Activated CD4-positive, alpha-beta T cell treated with anti-CD3 and anti-CD28 coated beads, Interleukin-2, Interleukin-6, amounts not matched to agents 100 ng/mL and 50 ng/mL, durations not matched to agents 16 hours and 8 hours (primary cell): ENCODE results near the gene FSTL5.
"Not testable (repeated sequence)": the region's sequence is repeated elsewhere in the genome, so short reads cannot be mapped to it uniquely, and the experiment has no call there.

ENCODE experiments used
- DNase-seq: peaks from one replicate; pipeline ENCODE4 v3.0.0-alpha.2; 2020

Gene FSTL5

DNA sequence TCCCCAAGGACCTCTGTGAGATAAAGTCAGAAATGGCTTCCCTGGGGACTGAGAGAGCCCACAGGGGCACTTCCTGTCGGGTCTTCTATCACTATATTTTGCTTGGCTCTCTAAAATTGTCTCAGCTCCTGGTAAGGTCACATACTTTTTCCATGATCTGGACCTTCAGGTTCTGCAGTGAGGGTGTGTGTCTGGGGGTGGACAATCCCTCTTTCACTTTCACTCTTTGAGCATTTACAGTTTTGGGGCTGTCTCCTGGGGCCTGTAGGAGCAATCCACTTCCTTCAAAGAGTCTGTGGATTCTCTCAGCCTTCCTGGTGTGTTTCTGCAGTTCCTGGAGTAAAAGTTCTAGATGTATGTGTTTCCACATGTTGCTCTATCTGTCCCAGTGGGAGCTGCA lies 335.7 kb downstream of the FSTL5 start:
- DNase-seq = no peak

GRCh38 chr4:161827013-161827412 lies 336.8 kb downstream of the FSTL5 start:
- DNase-seq = no peak

GRCh38 chr4:161823450-161823849 lies 340.4 kb downstream of the FSTL5 start:
- no peak for DNase-seq

DNA sequence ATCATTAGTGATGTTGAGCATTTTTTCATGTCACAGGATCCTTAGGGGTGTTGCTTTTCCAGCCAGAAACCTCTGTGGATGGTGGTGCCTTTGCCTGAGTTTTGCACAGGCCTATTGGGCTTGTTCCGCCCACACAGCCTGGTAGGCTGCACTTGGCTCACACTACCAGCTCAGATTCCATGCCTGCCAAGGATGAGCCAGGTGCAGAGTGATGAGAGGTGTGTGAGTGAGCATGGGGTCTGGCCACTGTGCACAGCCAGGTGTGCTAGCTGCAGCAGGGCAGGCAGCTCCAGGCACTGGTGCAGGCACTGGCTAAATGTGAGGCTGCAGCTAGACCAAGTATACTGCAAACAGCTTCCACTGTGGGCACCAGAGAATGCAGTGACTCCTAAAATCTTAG lies 341.6 kb downstream of the FSTL5 start:
- DNase-seq = no peak

- DNase-seq = no peak
These were observed 345.9 kb downstream of the FSTL5 start for GRCh38 chr4:161817914-161818313.

DNA sequence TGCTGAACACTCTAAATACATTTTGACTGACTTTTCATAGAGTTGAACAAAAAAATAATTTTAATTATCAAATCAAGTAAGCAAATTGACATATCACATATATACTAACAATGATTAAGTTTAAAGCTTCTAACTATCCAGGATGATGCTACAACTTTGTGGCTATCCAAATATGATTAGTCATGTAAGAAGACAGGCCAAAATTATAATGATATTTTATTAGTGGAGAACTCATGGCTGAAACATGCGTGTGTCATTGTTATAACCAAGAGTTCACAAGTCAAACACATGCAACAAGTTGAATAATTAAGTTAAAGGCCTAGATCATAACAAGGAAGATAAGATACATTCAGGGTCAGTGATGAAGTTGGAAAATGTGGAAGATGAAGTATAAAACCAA lies 346.8 kb downstream of the FSTL5 start:
- no peak for DNase-seq

GRCh38 chr4:161815841-161816240 lies 348.0 kb downstream of the FSTL5 start:
- DNase-seq = no peak

DNA sequence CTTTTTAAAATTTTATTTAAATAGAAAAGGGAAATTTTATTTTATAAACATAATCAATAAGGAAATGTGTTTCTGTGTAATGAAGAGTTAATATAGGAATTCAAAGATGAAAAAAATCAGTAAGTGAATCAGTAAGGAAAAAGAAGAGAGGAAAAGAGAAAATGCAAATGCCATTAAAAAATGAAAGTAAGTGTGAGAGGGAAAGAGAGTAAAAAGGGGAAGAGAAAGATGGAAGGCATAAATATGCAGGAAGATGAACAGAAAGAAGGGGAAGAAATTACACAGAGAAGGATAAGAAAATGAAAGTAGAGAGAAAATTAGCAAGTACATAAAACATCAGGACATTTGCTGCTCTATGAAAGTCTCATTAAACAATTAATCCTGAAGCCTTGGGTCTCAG lies 349.9 kb downstream of the FSTL5 start:
- DNase-seq = no peak

GRCh38 chr4:161813389-161813788 lies 350.4 kb downstream of the FSTL5 start:
- no peak for DNase-seq

DNA sequence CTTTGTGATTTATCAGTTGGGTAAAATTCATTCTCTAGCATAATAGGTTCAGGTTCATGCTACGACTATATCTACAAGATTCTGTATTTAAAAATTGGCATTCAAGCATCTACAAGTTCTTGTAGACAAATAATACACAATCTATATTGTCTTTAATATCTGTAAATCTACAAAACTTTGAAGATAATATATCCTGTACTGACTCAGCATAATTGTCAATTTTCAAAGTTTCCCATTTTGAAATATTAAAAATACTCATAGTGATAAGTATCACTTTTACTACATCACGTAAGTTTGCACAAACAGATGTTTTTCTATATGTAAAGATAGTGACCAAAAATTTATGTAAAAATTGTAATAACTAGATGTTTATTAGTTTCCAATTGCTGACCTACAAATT lies 360.6 kb downstream of the FSTL5 start:
- no peak for DNase-seq

DNA sequence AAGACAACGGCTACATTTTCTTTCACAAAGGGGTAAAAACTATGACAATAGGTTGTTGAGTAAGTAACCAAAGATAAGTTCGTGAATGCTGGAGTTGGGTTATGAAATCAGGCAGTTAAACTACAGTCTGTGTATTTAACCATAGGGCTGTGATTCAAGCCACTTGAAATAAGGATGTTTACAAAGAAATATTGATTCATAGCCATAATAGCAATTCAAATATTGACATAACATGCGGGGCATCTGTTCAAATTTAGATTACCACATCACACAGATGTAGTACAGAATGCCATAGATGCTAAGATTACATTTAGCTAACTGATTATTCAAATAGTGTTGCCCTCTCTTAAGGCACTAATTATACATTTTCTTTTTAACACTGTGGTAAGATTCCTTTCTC lies 364.1 kb downstream of the FSTL5 start:
- DNase-seq = no peak

GRCh38 chr4:161792991-161793390 lies 370.8 kb downstream of the FSTL5 start:
- DNase-seq = no peak

DNA sequence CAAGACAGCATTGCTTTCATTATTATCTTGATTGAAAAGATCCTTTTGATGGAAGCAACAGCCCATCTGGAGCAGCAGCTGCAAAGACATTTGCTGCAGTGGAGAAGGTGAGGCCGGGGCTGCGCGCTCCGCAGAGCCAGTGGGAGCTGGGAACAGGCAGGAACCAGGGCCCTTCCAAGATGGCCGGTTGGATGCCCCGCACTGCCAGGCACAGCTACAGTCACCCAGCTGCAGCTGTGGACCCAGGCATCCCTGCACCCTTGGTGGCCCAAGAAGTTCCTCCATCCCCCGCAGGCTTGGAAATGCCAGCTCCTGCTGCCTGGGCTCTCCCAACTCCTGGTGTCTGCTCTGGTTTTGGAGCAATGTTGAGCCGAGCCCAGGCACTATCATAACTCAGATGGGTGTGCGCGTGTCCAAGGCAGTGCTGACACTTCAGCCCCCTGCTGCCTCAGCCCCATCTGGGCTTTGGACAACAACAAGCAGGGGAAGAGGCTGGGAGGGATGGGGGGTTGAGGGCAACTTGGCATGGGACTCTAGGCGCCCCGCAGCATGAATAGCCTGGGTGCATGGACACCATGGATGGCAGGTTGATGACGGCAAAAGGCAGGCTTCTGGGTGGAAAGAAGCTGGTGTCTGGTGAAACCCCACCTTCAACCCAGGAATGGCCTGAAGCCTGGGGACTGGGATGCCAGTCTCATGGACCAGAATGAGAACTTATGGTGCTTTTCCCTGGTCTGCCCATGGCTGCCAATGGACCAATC lies 371.8 kb downstream of the FSTL5 start:
- DNase-seq = no peak

- DNase-seq = peak; percentile 0
These were observed 396.7 kb downstream of the FSTL5 start for GRCh38 chr4:161767116-161767515.

DNA sequence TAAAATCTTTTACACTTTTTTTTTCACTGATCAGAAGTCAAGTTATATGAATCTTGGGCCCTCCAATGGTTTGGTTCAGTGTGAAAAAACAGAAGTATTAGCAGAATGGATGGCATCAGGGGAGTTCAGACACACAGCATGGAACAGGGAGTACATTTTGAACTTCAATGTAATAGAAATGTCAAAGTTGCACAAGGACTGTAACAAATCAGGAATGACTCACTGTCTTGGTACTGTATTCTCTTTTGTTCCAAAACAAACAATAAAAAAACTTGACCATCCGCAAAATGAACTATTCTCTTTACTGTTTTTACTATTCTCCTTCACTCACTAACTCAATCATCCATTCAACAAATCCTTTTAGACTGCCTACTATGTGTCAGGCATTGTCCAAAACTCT lies 401.0 kb downstream of the FSTL5 start:
- no peak for DNase-seq

- DNase-seq = no peak
These were observed 403.8 kb downstream of the FSTL5 start for GRCh38 chr4:161760008-161760407.

DNA sequence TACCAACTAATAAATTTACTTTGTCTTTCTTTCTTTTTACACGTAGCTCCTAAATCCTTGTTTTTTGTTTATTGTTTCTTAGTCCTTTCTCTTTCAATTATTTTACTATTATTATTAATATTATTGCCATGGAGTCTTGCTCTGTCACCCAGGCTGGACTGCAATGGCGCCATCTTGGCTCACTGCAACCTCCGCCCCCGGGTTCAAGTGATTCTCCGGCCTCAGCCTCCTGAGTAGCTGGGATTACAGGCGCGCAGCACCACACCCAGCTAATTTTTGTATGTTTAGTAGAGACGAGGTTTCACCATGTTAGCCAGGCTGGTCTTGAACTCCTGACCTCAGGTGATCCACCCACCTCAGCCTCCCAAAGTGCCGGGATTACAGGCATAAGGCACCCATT lies 405.4 kb downstream of the FSTL5 start:
- not testable (repeated sequence) for DNase-seq

DNA sequence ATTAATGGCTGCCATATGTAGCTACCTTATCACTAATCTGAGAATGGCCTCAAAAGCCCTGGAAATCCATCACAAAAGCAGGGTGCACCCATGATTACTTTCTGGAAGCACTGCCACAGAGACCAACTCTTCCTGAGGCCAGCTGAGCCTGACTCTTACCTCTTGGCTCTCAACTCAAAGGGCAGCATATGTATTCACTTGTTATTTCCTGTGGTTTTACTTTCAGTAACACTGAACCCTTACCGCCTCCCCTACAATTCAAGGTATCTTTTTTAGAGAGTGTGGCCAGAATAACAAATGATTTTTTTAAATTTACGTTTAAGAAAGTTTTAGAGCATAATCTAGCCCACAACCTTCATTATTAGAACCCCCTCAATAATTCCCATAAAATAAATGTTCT lies 434.9 kb downstream of the FSTL5 start:
- no peak for DNase-seq

GRCh38 chr4:161721947-161722346 lies 441.9 kb downstream of the FSTL5 start:
- DNase-seq = no peak

GRCh38 chr4:161717084-161717483 lies 446.7 kb downstream of the FSTL5 start:
- DNase-seq = no peak

GRCh38 chr4:161714931-161715330 lies 448.9 kb downstream of the FSTL5 start:
- no peak for DNase-seq

DNA sequence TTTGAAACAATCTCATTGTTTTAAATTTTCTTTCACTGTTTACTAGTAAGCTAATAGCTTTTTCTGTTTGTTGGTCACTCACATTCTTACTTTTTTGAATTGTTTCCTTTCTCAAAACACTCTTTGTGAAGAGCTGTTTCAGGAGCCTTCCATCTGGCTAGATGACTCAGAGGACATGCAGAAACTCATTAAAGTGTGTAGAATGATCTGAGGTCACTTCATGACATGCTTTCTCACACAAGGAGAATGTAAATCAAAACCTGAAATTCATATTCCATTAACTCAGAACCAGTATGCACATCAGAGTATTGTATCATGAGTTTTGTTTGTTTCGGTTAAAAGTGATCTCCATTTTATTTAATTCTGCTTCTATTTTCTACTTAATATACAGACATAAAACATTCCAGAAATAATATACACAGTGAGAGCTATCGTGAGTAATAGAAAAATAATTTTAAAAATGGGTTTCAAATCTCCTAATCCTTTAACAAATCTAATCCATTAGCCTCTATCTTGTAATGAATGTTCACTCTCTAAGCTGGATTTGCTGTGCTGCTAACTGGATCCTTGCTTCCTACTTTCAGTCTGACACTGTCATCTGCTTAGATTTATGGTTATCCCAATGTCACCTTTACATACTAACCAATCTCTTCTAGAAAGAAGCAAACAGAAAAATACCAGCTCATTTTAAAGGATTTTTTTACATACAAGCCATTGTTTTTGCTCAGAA lies 449.6 kb downstream of the FSTL5 start:
- DNase-seq = no peak

DNA sequence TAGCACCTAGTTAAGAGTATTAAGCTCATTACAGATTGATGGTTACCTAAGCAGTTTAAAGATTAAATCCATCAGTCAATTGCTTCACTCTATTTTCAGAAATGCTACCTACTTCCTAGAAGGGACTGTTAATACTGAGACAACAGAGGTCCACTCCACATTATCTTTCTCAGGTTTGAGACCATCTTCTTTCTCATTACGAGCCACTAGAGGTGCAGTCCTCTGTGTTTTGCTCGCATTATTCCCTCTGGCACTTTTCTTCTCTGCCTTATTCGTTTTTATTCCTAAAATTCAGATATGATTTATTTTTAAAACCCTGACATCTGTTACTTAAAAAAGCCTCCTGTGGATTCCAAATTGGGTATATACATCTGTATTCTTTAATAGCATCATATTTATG lies 459.1 kb downstream of the FSTL5 start:
- DNase-seq = no peak

DNA sequence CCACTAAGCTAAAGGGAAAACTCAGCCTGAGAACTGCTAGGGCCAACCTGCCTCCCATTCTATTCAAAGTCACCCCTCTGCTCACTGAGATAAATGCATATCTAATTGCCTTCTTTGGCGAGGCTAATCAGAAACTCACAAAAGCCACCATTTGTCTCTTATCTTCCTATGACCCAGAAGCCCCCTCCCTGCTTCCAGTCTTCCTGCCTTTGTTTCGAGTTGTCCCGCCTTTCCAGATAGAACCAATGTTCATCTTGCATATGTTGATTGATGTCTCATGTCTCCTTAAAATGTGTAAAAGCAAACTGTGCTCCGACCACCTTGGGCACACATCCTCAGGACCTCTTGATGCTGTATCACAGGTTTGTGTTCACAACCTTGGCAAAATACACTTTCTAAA lies 459.8 kb downstream of the FSTL5 start:
- DNase-seq = no peak

GRCh38 chr4:161702287-161702686 lies 461.5 kb downstream of the FSTL5 start:
- no peak for DNase-seq
